ENCODE data around the gene IFNAR1.

The IFNAR1 gene

GRCh38 chr21:33290441-33290840 is 34.3 kb upstream of the IFNAR1 start:
- H3K36me3 ChIP-seq (ENCODE audit: control insufficient read depth, insufficient read depth, low read length) = no peaks in the 10 kb centered on the region
- no peak overlapping the region for H3K4me2 ChIP-seq (ENCODE audit: low read length)

DNA sequence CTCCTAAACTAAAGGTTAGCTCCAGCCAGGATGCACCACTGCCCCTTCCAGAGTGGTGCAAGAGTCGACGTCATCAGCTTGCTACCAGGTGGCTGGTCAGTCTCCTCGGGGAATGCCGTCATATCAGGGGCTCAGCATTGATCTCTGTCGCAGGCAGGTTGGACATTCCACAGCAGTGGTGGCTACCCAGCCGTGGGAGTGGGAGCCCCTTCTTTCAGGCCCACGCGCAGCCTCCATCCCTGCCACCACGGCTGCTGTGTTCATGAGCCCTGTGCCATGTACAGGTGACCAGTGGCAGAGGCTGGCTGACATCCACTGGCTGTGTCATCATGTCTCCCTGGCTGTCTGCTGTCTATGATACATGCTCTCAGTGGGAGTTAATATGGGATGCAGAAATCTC is 33.1 kb upstream of the IFNAR1 start:
- no peaks in the 10 kb centered on the region for H3K4me1 ChIP-seq
- H3K27me3 ChIP-seq (ENCODE audit: control insufficient read depth, insufficient read depth, low read length) = no peaks in the 10 kb centered on the region
- no peaks in the 10 kb centered on the region for H3K36me3 ChIP-seq (ENCODE audit: control insufficient read depth, insufficient read depth, low read length)
- no peak overlapping the region for H3K4me2 ChIP-seq (ENCODE audit: low read length)
- H3K9me3 ChIP-seq (ENCODE audit: control insufficient read depth, low read length) = no peaks in the 10 kb centered on the region
- H2AFZ ChIP-seq = no peak overlapping the region
- no peak overlapping the region for H3K9ac ChIP-seq
- H3K79me2 ChIP-seq = no peaks in the 10 kb centered on the region
- H3K4me3 ChIP-seq (ENCODE audit: low read depth, low read length) = no peak overlapping the region
- no peak overlapping the region for H3K27ac ChIP-seq
- TF ChIP-seq, protein P1, sequence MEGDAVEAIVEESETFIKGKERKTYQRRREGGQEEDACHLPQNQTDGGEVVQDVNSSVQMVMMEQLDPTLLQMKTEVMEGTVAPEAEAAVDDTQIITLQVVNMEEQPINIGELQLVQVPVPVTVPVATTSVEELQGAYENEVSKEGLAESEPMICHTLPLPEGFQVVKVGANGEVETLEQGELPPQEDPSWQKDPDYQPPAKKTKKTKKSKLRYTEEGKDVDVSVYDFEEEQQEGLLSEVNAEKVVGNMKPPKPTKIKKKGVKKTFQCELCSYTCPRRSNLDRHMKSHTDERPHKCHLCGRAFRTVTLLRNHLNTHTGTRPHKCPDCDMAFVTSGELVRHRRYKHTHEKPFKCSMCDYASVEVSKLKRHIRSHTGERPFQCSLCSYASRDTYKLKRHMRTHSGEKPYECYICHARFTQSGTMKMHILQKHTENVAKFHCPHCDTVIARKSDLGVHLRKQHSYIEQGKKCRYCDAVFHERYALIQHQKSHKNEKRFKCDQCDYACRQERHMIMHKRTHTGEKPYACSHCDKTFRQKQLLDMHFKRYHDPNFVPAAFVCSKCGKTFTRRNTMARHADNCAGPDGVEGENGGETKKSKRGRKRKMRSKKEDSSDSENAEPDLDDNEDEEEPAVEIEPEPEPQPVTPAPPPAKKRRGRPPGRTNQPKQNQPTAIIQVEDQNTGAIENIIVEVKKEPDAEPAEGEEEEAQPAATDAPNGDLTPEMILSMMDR (IDR thresholded peaks at IDR 0.05) = no peak

More at GRCh38 chr21:33290441-33290840, 34.3 kb upstream of the IFNAR1 start:
- H3K9ac ChIP-seq = no peak overlapping the region
- no peaks in the 10 kb centered on the region for H3K4me1 ChIP-seq
- TF ChIP-seq, protein P1 (IDR thresholded peaks at IDR 0.05) = no peak
- no peaks in the 10 kb centered on the region for H3K9me3 ChIP-seq (ENCODE audit: control insufficient read depth, low read length)
- H3K27ac ChIP-seq = no peak overlapping the region
- no peaks in the 10 kb centered on the region for H3K79me2 ChIP-seq
- no peak overlapping the region for H3K4me3 ChIP-seq (ENCODE audit: low read depth, low read length)
- H3K27me3 ChIP-seq (ENCODE audit: control insufficient read depth, insufficient read depth, low read length) = no peaks in the 10 kb centered on the region
- H2AFZ ChIP-seq = no peak overlapping the region

DNA sequence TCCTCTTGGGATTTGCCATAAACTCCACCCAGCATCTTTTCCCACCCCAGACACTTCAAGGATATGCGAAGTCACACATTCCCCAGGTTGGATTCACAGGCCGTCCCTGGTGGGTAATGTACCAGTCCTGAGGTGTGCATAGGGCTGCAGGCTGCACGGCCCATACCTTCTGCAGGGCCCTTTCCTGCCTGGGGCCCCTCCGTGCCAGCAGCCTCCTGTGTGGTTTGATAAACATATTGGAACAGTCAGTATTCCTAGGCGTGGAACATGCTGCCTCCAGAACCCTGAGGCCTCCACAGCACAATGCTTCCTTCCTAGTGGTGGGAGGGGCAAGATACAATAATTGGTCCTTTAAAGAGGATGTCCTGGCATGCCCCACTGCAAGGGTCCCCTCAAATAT is 32.0 kb upstream of the IFNAR1 start:
- H3K4me2 ChIP-seq (ENCODE audit: low read length) = no peak overlapping the region
- no peaks in the 10 kb centered on the region for H3K79me2 ChIP-seq
- no peak overlapping the region for H3K9ac ChIP-seq
- H3K27ac ChIP-seq = no peak overlapping the region
- no peaks in the 10 kb centered on the region for H3K9me3 ChIP-seq (ENCODE audit: control insufficient read depth, low read length)
- H2AFZ ChIP-seq = no peak overlapping the region
- H3K27me3 ChIP-seq (ENCODE audit: control insufficient read depth, insufficient read depth, low read length) = no peaks in the 10 kb centered on the region
- no peaks in the 10 kb centered on the region for H3K36me3 ChIP-seq (ENCODE audit: control insufficient read depth, insufficient read depth, low read length)
- H3K4me3 ChIP-seq (ENCODE audit: low read depth, low read length) = no peak overlapping the region
- H3K4me1 ChIP-seq = no peaks in the 10 kb centered on the region
- TF ChIP-seq, protein P1 (IDR thresholded peaks at IDR 0.05) = no peak

DNA sequence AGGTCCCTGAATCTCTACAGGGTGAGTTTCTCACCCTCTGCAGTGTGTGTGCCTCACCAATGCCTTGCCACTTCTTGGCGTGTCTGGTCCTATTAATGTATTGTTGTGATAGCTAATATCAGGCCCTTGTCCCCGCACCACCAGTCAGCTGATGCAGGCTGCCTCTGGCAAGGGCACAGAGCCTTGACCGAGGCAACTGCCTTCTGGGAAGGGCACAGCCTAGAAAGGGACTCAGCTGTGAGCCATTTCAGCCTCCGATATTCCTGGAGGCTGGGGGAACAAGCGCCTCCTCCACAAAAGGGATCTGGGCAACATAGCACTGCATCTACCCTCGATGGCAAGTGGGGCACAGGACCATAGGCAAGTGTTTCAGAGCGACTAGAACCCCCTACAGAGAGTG is 31.6 kb upstream of the IFNAR1 start:
- no peaks in the 10 kb centered on the region for H3K4me1 ChIP-seq
- no peaks in the 10 kb centered on the region for H3K27me3 ChIP-seq (ENCODE audit: control insufficient read depth, insufficient read depth, low read length)
- H2AFZ ChIP-seq = no peak overlapping the region
- no peaks in the 10 kb centered on the region for H3K36me3 ChIP-seq (ENCODE audit: control insufficient read depth, insufficient read depth, low read length)
- no peaks in the 10 kb centered on the region for H3K9me3 ChIP-seq (ENCODE audit: control insufficient read depth, low read length)
- no peak overlapping the region for H3K27ac ChIP-seq
- no peaks in the 10 kb centered on the region for H3K79me2 ChIP-seq
- no peak overlapping the region for H3K4me2 ChIP-seq (ENCODE audit: low read length)
- TF ChIP-seq, protein P1 (IDR thresholded peaks at IDR 0.05) = no peak
- H3K4me3 ChIP-seq (ENCODE audit: low read depth, low read length) = no peak overlapping the region
- no peak overlapping the region for H3K9ac ChIP-seq

- H3K27me3 ChIP-seq (ENCODE audit: control insufficient read depth, insufficient read depth, low read length) = no peaks in the 10 kb centered on the region
- no peaks in the 10 kb centered on the region for H3K36me3 ChIP-seq (ENCODE audit: control insufficient read depth, insufficient read depth, low read length)
- no peaks in the 10 kb centered on the region for H3K4me1 ChIP-seq
- H3K9me3 ChIP-seq (ENCODE audit: control insufficient read depth, low read length) = no peaks in the 10 kb centered on the region
- H3K9ac ChIP-seq = no peak overlapping the region
- H2AFZ ChIP-seq = no peak overlapping the region
- no peak overlapping the region for H3K27ac ChIP-seq
- H3K4me3 ChIP-seq (ENCODE audit: low read depth, low read length) = no peak overlapping the region
- no peaks in the 10 kb centered on the region for H3K79me2 ChIP-seq
- TF ChIP-seq, protein P1 (IDR thresholded peaks at IDR 0.05) = no peak
- no peak overlapping the region for H3K4me2 ChIP-seq (ENCODE audit: low read length)
These were observed 31.0 kb upstream of the IFNAR1 start for GRCh38 chr21:33293811-33294216.

Data from parathyroid adenoma (tissue), 2 donors.